ENCODE results near the gene C1QTNF5. TPM values are rescaled to one million over a fixed set of nuclear protein-coding genes. Genes with fewer than 3 reads are reported as not detected.

The C1QTNF5 gene
- polyA plus RNA-seq, 3 donors: 24.4 to 32.5 (median 25.5) TPM

GRCh38 chr11:119320776-119321524, 19.7 kb downstream of the C1QTNF5 start:
- DNase-seq: no peak

GRCh38 chr11:119320240-119320775, 20.4 kb downstream of the C1QTNF5 start:
- DNase-seq: no peak

GRCh38 chr11:119319700-119320239, 20.9 kb downstream of the C1QTNF5 start:
- no peak for DNase-seq

GRCh38 chr11:119319136-119319699, 21.5 kb downstream of the C1QTNF5 start:
- no peak for DNase-seq

GRCh38 chr11:119318240-119319135, 22.2 kb downstream of the C1QTNF5 start:
- DNase-seq: no peak

- no peak for DNase-seq
Observed at GRCh38 chr11:119317592-119318239, 23.0 kb downstream of the C1QTNF5 start.

GRCh38 chr11:119316729-119317591, 23.7 kb downstream of the C1QTNF5 start, which contains the start of gene MCAM:
Gene MCAM, minus strand, starts transcription at chr11:119317130. Its CDS starts 29 bp downstream, at chr11:119317101.
- DNase-seq: no peak

GRCh38 chr11:119316016-119316728, 24.5 kb downstream of the C1QTNF5 start:
- DNase-seq: no peak

- DNase-seq: no peak
Observed at GRCh38 chr11:119315131-119316015, 25.3 kb downstream of the C1QTNF5 start.

GRCh38 chr11:119314726-119315125, 26.0 kb downstream of the C1QTNF5 start:
- DNase-seq: no peak

- no peak for DNase-seq
Observed at GRCh38 chr11:119310682-119311052, 30.0 kb downstream of the C1QTNF5 start.

GRCh38 chr11:119309953-119310681, 30.6 kb downstream of the C1QTNF5 start:
- no peak for DNase-seq

GRCh38 chr11:119309411-119309810, 31.3 kb downstream of the C1QTNF5 start:
- no peak for DNase-seq

GRCh38 chr11:119307974-119308373, 32.7 kb downstream of the C1QTNF5 start:
- no peak for DNase-seq

GRCh38 chr11:119307219-119307618, 33.5 kb downstream of the C1QTNF5 start:
- DNase-seq: no peak

GRCh38 chr11:119306373-119306890, 34.3 kb downstream of the C1QTNF5 start:
- no peak for DNase-seq

GRCh38 chr11:119305556-119306372, 34.9 kb downstream of the C1QTNF5 start:
- DNase-seq: no peak

All from renal pelvis (tissue), 4 donors.